COLO668 (cell line): ENCODE results near the gene SELE.
"Not testable (repeated sequence)": the region's sequence is repeated elsewhere in the genome, so short reads cannot be mapped to it uniquely, and the experiment has no call there.

Experiments
- DNase-seq: peaks from one replicate; lab custom pipeline; 2025; ENCODE audit not compliant: unreplicated experiment; lab: John Stamatoyannopoulos, UW

Gene SELE

DNA sequence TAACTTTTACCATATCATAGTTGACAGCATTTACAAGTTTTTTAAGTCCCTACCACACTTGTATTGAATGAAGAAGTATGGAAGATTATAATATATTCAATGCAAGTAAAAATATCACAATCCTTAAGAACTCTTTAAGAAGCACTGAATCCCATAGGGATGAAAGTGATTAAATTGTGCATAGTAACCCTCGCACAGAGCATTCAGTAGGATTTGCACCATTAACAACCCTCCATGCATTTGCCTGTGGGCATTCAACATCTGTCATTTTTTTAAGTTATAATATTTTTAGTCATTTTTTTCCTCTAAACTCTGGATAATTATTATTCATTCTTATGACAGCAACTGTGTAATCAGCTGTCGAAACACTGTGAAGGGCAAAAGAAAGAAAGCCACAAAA, 10.1 kb downstream of the SELE start:
- no peak for DNase-seq

DNA sequence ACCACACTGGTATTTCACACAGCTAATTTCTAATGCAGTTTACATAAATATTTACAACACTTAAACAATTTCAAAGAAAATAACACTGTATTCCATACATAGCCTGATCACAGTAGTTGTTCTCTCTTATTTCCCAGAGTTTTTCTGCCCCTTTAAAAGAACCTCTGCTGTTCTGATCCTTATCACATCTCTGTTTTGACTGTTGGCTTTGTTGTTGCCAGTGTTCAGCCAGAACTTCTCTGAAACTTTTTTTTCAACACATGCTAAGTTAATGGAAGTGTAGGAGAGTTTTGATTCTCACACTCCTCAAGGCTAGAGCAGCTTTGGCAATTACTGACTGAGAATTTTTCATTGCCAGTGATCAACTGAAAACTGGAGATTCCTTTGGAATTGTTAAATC, 11.1 kb downstream of the SELE start:
- no peak for DNase-seq

DNA sequence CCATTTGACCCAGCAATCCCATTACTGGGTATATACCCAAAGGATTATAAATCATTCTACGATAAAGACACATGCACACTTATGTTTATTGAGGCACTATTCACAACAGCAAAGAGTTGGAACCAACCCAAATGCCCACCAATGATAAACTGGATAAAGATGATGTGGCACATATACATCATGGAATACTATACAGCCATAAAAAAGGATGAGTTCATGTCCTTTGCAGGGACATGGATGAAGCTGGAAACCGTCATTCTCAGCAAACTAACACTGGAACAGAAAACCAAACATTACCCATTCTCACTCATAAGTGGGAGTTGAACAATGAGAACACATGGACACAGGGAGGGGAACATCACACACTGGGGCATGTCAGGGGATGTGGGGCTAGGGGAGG, 18.8 kb downstream of the SELE start:
- not testable (repeated sequence) for DNase-seq

DNA sequence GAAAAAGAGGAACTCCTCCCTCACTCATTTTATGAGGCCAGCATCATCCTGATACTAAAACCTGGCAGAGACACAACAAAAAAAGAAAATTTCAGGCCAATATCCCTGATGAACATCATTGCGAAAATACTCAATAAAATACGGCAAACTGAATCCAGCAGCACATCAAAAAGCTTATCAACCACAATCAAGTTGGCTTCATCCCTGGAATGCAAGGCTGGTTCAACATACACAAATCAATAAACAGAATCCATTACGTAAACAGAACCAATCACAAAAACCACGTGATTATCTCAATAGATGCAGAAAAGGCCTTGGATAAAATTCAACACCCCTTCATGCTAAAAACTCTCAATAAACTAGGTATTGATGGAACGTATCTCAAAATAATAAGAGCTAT, 20.8 kb downstream of the SELE start:
- DNase-seq: not testable (repeated sequence)

DNA sequence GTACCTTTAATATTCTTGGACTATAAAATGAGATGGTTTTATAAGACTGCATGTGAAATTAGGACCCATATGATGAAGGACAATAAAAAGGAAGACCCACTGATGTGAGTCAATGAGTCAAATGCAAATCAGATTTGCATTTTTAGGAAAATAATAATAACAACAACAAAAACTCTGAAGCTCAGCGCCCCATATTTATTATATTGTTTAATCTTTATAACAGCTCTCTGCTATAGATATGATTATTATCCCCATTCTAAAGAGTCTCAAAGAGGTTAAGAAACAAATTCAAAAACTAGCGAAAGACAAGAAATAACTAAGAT, 21.6 kb downstream of the SELE start:
- DNase-seq: no peak

DNA sequence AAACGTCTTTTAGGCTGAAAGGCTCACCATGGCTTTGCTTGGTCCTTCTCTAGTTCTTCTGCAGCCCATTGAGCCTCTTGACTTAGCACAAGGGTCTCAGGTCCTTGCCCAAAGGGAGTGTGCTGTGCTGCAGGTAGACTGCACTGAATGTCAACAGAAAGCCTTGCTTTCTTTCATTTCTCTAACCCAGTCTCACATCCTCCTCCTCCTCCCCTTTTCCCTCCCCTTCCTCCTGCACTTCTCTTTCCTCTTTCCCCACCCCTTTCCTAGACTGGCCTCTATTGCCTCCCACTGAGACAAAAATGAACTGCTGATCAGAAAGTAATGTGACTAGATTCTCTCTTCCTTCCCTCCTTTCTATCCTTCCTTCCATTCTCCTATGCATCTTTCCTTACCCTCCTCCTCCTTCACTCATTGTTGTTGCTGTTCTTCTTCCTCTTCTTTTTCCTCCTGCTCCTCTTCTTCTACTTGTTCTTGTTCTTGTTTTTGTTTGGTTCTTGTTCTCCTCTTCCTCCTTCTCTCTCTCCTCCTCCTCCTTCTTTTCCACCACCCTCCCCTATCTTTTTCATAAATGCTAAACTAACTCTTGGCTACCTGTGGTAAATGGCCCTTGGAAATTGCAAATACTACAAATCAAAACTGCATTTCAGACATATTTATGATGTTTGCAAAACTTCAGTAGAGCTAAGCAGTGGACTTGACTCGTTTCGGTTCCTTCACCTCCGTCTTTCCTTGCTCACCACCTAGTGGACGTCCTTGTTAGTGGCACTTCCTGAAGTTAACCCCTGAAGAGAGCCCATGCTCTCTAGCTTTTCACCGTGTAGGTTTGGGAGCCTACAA, 22.2 kb downstream of the SELE start, which contains the start of gene SELL:
SELL (minus strand) TSS at position 152 of the 840 bp plus-strand sequence; CDS start at position 30, 122 bp downstream.
- peak; percentile 56 for DNase-seq

DNA sequence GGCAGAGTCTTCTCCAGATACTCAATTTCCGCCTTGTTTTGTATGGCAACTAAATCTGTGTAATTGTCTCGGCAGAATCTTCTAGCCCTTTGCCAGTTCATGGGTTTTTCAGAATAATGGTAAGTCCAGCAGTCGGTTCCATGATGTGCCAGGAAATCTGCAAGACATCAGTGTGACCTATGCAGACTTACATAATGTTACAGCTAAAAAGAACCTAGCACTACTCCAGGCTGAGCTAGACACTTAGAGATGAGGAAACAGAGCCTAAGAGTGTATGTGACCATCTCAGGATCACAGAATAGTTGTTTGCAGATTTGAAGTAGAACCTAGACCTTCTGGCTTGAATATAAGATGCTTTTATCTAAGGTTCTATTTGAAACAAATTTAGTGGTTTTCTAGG, 25.2 kb downstream of the SELE start:
- DNase-seq: no peak

DNA sequence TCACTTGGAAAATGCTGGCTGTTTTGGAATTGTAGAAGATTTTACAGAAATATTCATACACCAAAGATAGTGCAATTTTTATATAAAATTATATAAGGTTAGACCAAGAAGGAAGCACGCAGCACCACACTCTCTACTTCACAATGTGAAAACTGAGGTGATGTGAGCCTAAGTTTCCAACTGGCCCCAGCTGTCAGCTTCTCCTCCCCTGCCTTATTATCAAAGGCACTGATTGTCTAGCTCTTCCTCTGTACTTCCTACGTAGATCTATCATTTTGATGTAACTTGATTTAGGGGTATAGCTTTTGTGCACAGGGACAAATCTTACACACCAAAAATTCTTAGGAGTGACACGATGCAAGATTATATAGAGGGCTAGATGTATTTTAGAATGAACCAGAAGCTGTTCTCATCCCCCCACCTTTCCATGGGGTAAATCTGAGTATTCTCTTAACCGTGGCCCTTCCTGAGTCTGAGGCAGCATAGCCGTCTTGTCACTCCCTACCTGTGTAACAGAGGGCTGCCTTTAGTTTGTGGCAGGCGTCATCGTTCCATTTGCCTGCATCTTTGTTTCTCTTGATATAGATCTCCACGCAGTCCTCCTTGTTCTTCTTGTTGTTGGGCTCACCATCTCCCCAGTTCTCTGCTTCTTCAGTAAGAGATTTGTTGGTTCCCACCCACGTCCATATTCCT, 25.8 kb downstream of the SELE start:
- no peak for DNase-seq

DNA sequence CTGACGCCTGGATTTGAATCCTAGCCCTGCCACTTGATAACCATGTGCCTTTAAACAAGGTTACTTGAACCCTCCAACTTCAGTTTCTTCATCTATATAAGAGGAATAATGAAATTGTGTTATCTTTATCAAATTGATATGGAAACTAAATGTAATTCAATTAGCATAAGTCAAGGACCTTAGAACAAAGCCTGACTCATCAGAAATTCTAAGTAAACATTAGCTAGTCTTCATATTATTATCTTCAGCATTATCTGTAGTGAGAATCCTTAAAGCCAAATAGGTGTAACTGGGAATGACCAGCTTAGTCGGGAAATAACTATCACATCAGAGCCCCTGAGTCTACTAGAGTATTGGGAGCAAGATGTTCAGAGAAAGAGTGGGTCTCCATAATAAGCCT, 29.1 kb downstream of the SELE start:
- no peak for DNase-seq

DNA sequence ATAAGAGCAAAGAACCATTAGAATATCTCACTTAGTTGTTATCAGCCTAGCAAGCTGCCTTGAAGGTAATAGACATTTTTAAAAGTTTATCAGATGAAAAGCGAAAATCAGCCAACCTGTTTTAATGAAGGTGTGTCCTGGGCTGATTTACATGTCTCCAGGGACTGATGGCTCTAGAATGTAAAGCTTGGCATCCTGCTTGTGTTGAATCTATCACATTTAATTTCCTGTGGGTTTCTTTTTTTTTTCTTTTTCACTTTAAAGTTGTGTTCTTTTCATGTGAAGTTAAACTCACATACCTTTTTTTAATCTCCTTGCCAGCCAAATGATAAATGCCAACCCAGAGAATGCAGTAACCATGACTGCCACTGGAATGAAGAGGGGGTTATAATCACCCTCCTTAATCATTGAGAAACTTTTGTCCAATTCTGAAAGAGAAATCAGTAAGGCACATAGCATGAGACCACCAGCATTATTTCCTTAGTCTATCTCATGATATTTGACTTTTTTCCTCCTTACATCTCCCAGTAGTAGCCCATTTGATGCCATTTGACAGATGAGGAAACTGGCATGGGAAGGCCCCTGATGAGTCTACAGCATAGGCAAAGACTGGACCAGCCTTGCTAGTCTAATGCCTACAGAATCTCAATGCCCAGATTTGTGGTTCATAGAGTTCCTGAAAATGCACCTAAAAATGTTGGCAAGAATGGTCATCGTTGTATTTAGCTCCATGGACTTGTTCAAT, 32.4 kb downstream of the SELE start:
- no peak for DNase-seq

DNA sequence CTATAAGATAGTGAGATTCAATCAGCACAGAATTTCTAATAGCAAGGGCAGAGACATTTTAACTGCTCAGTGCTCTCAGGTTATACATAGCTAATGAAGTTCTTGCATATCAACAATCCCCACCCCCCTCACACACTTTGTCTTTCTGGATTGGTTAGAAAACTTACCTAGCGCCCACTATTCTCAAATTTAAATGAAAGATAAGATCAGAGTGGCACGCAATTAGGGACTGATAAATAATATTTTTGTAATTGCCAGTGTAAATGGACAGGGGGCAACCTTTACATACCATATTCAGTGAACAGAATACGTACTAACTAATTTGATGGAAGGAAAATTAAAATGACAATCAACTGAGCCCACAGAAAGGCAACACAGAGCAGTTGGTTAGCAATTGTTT, 34.2 kb downstream of the SELE start:
- no peak for DNase-seq

DNA sequence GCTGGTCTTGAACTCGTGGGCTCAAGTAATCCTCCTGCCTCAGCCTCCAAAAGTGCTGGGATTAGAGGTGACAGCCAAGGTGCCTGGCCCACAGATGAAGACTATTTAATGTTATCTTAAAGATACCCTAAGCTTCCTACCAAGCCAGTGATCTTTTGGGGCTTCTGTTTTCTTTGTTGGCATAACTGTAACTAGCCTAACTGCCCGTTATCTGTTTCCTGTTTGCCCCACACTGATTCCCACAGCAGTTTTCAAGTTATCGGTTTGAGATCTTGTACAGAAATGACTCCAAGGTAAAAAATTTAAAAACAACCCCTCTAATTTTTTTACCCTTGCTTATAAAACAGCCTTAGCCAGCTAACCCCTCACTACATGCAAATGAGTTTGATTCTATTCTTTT, 34.9 kb downstream of the SELE start:
- no peak for DNase-seq

DNA sequence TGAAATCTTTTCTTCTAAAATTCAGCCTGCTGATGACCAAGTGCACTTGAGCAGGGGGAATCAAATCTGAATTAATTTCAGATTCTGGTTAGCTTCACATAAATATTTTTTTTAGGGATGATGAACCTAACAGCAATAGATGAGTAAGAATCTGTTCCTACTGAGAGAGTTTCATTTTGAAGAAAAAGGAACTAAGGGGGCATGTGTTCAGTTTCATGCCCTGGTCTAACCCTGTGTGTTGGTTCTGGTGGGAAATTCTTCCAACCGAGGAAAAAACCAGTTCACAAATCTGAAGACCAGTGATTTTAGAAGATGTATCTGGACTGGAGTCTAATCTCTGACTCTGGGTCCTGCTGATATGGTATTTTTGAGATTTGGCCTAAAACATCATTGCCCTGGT, 36.1 kb downstream of the SELE start:
- no peak for DNase-seq

DNA sequence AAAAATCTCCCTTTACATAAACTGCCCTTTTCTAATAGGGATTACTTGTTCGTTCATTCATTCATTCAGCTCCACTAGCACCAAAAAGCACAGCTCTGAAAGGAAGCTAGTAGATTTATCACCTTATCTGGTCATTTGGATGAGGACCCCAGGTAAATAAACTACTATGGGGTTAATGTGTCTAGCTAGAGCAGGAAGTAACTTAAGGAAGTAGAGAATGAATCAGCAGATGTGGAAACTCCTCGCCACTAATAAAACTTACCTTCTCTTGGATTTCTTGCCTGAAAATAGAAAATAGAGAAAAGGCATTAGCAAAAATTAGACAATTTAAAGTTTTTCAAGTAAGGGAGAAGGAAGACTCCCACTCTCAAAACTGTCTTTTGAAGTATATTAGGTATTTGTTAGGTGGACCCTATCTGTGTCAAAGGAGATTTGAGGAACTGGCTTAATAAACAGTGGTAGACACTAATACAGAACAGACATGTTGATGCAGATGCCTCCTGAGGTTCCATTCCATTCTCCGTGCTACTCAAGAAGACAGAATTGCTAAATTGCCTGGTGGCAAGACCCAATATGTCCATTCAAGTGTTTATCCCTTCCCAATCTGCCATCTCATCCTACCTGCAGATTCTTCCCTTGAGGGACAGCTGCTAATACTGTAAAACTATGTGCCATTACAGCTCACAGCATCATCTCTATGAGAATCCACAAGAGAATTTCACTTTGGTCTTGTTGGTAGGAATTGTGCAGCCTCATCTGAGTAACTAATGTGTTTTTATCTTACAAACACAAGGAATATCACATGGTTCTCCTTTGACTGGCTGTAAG, 37.4 kb downstream of the SELE start:
- no peak for DNase-seq

DNA sequence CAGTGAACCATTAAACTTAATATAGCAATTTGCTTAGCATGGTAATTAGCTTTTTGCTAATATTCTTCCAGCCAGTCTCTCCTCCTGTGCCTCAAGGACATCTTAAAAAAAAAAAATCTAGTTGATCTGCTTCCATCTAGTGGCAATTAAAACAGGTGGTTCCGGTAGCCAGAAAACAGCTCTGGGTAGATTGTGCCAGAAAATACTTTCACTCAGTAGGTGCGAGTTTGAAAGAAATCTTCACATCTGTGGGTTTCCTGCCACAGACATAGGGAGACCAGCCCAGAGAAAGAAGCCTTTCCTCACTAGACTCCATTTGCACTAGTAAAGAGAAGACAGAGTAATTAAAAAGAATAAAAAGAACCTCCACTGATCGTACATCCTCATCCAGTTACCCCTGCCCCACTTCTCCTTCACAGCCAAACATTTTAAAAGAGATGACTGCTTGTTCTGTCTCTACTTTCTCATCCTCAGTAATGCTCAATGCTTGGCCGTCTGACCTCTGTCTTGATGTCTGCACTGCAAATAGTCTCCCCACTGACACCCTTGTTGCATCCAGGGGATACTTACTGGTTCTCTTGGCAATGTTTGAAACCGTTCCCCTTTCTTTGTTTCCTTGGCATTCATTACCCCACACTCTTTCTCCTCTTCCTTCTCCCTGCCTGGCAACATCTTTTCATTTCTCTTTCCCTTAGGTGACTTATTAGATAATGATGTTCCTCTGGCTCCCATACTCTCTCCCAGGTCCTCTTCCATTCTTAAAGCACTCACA, 39.4 kb downstream of the SELE start:
- DNase-seq: no peak

DNA sequence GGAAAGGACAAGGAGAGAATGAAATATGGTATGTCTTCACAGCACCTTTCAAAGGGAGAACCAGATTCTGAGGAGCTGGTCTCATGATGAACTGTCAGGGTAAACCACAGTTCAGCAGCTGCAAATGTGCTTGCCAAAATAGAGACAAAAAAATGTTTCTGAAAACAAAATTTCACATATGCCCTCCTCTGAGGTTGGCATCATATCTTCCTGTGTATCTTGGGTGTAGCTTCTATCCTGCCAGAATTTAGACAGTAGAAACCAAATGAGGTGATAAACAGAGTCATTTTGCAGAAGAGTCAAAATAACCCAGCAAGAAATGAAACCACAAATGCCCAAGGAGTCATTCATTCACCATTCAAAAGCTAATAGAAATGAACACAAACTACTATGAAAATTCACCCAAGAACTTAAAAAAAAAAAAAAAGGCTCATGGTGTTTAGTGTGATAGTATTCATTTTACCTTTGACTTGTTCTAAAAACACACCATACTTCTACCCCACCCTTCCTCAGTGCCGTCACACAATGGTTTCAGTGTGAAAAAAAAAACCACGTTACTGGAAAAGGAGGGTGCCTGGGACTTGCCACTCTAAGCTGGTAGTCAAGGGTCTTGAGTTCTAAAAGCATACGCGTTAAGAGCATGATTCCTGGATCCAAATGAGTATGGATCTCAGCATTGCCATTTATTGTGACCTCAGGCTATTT, 41.0 kb downstream of the SELE start:
- no peak for DNase-seq

DNA sequence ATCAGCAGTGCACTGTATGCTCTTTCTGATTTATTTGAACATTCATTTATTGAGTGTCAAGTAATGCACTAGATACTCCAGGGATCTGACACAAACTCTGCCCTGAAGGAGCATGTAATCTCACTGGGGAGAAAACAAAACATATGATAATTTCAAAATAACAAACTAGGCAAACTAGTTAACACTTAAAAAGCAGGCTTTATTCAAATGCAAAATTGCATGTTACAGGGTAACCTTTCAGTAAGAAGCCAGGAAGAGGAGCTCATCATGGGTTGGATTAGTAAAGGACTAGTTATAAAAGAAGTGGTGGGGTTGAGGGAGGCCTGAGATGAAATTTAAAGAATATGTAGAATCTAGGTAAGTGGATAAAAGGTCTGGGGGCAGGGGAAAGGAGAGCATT, 43.4 kb downstream of the SELE start:
- DNase-seq: no peak

DNA sequence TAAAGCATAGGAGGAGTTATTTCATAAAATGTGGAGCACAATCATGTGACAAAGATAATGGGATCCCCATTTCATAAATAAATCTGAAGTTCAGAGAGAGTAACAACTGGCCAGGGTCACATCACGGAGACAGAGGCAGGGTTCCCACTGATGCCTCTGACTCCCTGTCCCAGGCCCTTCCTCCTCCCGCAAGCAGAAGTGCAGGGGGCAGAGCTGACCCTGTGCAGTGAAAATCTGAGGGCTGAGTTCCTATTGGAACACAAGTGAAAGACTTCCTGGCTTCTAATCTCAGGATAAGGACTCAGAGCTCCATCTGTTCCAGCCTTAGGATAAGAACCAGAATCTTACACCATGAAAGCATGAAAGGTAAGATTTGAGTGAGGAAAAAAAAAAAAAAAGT, 44.5 kb downstream of the SELE start:
- no peak for DNase-seq

DNA sequence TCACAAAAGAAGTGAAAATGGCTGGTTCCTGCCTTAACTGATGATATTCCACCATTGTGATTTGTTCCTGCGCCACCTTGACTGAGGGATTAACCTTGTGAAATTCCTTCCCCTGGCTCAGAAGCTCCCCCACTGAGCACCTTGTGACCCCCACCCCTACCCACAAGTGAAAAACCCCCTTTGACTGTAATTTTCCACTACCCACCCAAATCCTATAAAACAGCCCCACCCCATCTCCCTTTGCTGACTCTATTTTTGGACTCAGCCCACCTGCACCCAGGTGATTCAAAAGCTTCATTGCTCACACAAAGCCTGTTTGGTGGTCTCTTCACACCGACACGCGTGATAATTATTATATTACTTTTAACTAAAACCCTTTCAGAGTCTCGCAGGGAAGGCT, 45.5 kb downstream of the SELE start:
- not testable (repeated sequence) for DNase-seq

DNA sequence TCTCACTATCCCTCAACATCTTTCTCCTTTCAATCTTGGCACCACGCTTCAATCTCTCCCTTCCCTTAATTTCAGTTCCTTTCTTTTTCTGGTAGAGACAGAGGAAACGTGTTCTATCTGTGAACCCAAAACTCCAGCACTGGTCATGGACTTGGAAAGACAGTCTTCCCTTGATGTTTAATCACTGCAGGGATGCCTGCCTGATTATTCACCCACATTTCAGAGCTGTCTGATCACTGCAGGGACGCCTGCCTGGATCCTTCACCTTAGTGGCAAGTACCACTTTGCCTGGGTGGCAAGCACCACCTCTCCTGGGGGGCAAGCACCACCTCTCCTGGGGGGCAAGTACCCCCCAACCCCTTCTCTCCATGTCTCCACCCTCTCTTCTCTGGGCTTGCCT, 50.2 kb downstream of the SELE start:
- no peak for DNase-seq
